Measurements from ENCODE around the gene LAMA3.

Gene LAMA3

DNA sequence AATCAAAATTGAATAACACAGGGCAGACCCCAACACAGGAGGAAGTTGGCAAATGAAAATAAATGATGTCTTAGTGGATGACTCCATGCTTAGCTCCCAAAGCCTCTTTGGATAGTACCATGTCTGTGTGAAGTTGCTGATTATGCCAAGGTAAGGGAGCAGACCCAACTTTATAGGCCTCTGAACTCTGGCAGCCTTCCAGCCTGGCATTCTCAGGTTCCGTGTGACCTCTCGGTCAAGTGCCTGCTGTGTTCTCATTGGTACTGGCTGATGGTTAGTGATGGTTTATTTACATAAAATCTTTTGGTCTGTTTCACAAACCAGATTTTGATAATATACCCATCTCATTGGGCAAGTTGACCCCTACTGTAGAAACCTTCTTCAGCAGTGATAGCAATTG is 213.1 kb downstream of the LAMA3 start:
- DNase-seq (ENCODE audit: low read depth) = no peak

DNA sequence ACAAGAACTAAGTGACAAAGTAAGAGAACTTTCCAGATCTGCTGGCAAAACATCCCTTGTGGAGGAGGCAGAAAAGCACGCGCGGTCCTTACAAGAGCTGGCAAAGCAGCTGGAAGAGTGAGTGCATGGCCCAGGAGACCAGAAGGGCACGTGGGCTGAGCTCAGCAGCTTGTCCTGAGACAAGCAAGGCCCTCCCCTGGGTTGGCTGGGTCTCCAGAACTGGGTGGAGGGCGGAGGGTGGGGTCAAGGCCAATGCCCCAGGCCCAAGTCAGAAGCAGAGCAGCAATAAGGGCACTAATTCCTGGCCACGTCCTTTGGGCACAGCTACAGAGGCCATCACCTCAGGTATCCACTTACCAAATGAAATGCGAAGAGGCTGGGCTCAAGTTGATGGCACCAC is 214.7 kb downstream of the LAMA3 start:
- no peak for DNase-seq (ENCODE audit: low read depth)

DNA sequence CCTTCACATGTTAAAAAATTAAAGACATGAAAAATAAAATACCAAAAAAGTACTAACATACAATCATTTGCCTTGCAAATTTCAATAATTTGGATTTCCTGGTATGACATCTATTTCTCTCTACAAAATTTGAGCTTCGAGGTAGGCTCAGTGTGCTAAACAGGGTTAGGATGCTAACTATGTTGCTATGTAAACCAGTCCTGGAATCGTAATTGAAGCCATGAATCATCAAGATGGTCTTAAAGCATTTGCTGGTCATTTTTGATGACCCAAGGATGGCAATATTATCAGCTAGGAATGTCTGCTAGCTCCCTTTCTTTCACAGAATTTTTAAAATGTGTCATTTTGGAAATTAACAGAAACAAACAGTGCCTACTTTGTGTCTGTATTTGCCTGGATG is 217.4 kb downstream of the LAMA3 start:
- no peak for DNase-seq (ENCODE audit: low read depth)

GRCh38 chr18:23908827-23909226 is 219.6 kb downstream of the LAMA3 start:
- DNase-seq (ENCODE audit: low read depth) = no peak

GRCh38 chr18:23910032-23910431 is 220.8 kb downstream of the LAMA3 start:
- DNase-seq (ENCODE audit: low read depth) = no peak

- no peak for DNase-seq (ENCODE audit: low read depth)
These were observed 223.1 kb downstream of the LAMA3 start for GRCh38 chr18:23912356-23912755.

DNA sequence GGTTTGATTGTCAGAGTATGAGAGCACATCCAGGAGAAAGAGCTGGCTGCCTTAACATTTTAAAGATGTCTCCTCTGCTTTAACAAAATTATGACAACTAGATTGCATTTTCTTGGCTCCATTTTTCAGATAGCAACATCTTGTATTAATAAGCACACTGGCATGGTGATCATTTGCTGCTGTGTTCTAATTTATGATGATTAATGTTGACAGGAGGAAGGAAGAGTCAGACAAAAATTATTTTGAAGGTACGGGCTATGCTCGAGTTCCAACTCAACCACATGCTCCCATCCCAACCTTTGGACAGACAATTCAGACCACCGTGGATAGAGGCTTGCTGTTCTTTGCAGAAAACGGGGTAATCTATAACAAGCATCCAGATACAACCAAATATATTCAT is 227.1 kb downstream of the LAMA3 start:
- no peak for DNase-seq (ENCODE audit: low read depth)

DNA sequence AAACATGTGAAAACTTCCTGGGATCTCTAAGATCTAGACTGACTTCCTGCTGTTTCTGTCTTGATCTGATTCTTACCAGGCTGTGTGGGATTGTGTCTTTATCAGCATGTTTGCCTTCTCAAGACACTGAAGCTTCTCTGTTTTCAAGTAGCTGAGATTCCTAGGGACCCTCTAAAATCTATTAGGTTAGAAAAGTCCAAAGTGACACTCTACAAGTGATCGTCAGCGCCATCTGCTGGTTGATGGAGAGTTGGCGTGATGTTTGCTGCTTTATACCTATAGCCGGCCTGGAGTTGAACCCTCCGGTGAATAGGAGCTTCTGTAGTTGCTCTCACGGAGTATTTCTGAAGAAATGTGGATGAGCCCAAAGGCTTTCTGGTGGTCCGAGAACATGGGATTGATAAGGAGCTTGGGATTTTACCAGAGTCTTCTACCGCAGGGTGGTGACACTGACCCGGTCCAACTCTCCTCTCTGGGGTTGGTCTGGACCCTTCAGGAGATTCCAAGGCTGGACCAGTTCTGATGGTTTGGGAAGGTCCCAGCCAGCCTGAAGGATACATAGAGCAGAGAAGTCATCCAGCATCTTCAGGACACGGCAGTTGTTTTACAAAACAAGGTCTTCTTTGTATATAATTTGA is 229.3 kb downstream of the LAMA3 start:
- peak; percentile 63 for DNase-seq (ENCODE audit: low read depth)

GRCh38 chr18:23920054-23920453 is 230.8 kb downstream of the LAMA3 start:
- DNase-seq (ENCODE audit: low read depth) = no peak

DNA sequence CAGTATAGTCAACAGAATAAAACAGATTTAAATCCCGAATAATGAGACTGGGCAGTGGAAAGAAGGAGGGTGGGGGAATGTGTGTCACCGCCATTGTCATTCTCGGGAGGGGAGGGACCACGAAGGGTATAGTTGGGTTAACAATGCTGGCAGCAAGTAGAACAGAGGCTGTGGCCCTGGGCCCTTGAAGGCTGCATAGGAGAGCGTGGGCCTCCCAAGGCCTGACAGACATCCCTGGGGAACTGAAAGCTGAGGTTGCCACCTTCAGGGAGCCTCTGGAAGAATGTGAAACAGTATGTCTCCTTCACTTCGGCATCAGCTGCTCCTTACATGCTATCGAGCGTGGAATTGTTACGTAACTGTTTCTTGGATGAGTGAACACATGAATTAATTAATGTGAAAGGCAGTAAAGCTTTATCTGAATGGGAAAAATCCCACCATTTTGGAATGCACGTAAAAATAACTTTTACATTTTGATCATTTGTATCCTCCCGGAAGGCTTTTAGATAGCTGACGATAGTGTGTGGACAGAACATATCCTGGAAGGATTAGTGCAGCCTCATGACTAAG is 232.5 kb downstream of the LAMA3 start:
- DNase-seq (ENCODE audit: low read depth) = no peak

DNA sequence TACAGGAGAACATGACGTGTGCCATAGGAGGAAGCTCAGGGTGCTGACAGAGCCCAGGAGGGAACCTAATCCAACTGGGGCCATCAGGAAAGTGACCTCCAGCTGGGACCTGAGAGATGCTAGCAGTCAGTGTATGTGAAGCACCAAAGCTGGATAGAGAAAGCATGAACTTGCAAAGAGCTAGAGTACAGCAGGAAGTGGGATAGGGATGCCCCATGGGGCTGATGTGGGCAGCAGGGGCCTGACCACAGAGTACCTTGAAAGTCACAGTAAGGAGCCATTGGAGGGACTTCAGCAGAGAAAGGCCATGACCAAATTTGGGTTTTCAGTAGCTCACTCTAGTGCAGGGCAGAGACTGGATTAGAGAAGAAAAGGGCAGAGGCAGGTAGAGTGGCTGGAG is 233.7 kb downstream of the LAMA3 start:
- DNase-seq (ENCODE audit: low read depth) = no peak

GRCh38 chr18:23924813-23925212 is 235.6 kb downstream of the LAMA3 start:
- no peak for DNase-seq (ENCODE audit: low read depth)

DNA sequence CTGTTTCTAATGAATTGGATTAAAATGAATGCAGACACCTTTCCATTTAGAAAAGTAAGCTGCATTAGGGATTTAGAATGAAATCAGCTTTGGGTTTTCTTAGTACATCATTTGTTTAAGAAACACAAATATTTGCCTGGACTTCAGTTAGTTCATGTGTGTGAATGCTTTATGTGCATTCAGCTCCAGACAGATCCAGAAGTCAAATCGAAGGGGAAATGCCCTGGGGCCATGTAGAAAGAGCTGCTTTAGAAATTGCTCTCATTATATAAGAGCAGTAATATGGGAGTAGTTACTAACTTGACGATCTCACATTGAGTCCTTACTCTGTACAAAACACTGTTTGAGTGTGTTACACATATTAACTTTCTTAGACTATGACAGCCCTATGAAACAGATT is 237.3 kb downstream of the LAMA3 start:
- DNase-seq (ENCODE audit: low read depth) = no peak

- DNase-seq (ENCODE audit: low read depth) = no peak
These were observed 238.8 kb downstream of the LAMA3 start for GRCh38 chr18:23927821-23928746.

DNA sequence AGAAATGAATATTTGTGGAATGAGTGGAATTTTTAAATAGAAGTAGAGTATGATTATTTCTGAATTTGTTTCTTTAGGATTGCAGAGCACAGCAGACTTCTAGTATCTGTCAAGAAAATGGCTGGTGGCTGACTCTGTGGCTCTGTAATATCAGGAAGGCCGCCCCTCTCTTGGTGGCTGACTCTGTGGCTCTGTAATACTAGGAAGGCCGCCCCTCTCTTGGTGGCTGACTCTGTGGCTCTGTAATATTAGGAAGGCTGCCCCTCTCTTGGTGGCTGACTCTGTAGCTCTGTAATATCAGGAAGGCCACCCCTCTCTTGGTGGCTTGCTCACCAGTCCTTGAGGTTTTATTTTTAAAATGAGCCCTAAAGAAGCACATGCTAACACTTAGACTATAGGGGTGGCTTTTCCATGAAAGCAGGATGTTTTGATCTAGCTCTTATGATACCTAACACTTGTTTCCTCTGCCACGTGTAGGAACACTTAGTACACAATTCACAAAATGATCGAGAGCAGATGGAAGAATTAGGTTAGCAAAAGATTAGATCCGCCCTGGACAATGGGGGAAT is 240.2 kb downstream of the LAMA3 start:
- no peak for DNase-seq (ENCODE audit: low read depth)

DNA sequence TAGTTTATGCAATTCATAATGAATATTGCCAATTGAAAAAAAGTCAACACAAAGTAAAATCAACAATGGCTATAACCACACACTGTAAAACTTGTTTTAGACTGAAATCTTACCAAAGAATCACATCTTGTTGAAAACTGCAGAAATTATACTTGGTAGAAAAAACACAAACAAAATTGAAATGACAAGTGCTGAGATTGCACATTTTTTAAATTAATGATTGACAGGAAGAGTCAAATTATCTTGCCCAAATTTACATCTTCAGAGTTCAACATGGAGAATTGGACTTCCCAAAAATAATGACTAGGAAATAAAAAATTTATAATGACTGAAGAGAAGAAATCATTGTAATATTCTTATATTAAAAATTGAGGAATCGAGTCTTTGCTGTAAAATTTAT is 240.7 kb downstream of the LAMA3 start:
- no peak for DNase-seq (ENCODE audit: low read depth)

DNA sequence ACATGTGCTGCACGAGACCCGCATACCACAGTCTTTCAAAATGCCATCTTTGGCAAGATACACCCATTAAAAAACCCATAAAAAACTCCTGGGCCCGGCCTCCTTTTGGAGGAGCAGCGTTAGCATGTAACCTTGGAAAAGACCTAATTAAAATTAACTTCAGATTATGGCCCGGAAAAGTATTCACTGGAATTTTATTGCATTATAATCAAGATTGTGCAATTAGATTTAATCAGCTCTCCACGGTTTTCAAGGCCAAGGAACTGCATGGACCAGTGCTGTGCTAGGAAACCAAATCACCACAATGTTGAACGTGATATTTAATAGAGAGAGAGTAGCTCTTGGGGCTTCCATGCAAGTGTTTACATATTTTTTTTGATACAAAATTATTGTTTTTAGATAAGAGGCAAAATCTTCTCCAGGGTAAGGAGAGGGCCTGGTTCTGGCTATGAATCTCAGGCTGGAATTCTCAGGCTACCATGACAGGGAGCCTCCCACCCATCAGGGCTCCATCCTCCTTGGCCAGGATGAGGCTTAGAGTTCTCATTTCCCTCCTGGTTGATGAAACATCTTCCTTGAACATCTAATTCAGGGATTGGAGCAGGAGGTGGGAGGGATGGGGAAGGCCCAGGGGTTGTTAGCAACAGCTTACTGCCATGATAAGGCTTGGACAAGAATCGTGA is 243.3 kb downstream of the LAMA3 start:
- DNase-seq (ENCODE audit: low read depth) = no peak

GRCh38 chr18:23933407-23933806 is 244.2 kb downstream of the LAMA3 start:
- no peak for DNase-seq (ENCODE audit: low read depth)

DNA sequence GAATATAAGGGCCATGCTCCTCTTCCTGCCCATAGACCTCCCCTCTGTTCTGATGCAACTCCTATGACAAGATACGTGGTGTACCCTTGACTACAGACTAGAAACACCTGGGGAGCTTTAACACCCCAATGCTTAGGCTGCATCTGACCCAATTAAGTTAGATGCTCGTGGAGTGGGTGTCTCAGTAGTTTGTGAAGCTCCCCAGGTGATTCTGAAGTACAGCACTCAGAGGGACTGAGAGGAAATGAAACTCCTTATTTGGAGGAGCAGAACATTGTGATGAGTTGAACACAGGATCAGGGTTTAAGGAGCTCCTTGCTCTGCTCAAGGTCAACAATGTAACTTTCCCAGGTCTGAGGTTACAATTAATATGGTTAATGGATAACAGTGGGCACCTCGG is 245.0 kb downstream of the LAMA3 start:
- DNase-seq (ENCODE audit: low read depth) = no peak

GRCh38 chr18:23934863-23935262 is 245.6 kb downstream of the LAMA3 start:
- DNase-seq (ENCODE audit: low read depth) = no peak

- DNase-seq (ENCODE audit: low read depth) = no peak
These were observed 246.6 kb downstream of the LAMA3 start for GRCh38 chr18:23935804-23936203.

DNA sequence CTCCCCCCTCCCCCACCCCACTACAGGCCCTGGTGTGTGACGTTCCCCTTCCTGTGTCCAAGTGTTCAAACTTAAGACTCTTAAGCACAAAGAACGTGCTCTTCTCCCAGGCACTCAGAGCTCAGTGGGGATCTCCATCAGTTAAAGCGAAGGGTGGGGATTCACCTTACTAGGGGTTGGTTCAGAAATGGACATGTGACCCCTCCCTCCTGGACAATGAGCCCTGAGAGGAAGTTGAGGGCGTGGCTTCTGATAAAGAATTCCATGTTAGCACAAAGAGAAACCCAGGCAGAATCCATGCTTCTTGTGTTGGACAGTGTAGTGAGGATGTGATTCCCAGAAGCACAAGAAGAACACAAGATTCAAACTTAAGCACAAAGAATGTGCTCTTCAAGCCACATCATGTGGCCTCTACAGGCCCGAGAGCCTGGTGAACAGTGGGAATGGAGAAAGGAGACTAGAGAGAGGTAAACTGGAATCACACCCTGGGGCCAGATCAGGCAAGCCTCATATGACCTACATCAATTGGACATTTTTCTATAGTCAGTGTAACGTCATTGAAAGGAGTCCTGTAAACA is 247.2 kb downstream of the LAMA3 start:
- no peak for DNase-seq (ENCODE audit: low read depth)

All from T follicular helper cell (primary cell).